GM20000 (cell line): ENCODE results near the gene INTS1.

ENCODE experiments used
- DNase-seq: peaks from one replicate; pipeline ENCODE4 v3.0.0; 2012; ENCODE audit warnings: low spot score
- TF ChIP-seq, protein P1 (sequence below): IDR thresholded peaks from 2 replicates; pipeline ENCODE4 v1.5.1; 2012; ENCODE audit warnings: mild to moderate bottlenecking, control low read depth; ENCODE audit errors: extremely low read depth, missing control alignments

Gene INTS1

DNA sequence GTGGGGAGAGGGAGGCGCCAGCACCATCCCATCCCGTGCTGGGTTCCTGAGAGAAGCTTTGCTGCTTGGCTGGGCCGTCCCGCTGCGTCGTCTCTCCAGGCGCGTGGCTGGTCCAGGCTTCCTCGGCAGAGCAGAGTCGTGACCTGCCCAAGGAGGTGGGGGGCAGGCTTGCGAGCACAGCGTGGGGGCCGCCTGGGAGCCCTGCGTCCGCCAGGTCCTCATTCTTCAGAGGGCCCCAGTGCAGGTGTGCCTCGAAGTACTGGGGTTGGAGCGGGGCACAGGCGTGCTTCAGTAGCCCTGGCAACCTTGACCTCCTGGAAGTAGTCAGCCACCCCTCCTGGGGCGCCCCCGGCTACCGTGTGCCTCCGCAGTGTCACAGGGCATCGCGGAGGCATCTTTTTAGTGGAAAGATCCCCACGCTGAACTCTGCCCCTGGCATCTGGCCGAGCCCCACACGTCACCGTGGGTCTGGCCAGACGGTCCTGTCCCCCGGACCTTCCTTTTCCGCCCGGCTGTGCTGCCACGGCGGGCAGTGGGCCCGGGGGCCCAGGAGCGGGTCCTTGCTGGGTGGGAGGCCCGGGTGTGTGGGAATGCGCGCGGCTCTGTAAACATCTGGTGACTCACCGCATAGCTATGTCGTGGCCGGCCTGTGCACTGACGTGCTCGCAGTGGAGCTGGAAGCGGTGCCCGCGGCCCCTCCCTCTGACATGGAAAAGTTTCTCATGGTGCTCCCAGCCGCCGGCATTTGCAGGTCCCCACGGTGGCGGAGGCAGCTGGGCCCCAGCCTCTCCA is 32.8 kb upstream of the INTS1 start:
- TF ChIP-seq, protein P1, sequence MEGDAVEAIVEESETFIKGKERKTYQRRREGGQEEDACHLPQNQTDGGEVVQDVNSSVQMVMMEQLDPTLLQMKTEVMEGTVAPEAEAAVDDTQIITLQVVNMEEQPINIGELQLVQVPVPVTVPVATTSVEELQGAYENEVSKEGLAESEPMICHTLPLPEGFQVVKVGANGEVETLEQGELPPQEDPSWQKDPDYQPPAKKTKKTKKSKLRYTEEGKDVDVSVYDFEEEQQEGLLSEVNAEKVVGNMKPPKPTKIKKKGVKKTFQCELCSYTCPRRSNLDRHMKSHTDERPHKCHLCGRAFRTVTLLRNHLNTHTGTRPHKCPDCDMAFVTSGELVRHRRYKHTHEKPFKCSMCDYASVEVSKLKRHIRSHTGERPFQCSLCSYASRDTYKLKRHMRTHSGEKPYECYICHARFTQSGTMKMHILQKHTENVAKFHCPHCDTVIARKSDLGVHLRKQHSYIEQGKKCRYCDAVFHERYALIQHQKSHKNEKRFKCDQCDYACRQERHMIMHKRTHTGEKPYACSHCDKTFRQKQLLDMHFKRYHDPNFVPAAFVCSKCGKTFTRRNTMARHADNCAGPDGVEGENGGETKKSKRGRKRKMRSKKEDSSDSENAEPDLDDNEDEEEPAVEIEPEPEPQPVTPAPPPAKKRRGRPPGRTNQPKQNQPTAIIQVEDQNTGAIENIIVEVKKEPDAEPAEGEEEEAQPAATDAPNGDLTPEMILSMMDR, result no peak
- DNase-seq, result no peak

DNA sequence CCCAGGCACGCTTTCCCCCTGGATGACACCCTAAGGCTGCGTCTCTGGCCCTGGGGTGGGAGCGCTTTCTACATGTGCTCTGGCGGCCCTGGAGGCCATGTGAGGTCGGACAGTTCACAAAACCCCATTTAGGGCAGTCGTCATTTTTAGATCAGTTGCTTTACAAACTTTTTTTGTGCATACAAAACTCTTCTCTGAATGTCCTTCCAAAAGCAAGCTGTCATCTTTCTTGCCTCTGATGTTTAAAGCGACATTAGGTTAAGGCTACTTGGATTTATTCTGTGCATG is 32.2 kb upstream of the INTS1 start:
- no peak for DNase-seq
- TF ChIP-seq, protein P1, result no peak

DNA sequence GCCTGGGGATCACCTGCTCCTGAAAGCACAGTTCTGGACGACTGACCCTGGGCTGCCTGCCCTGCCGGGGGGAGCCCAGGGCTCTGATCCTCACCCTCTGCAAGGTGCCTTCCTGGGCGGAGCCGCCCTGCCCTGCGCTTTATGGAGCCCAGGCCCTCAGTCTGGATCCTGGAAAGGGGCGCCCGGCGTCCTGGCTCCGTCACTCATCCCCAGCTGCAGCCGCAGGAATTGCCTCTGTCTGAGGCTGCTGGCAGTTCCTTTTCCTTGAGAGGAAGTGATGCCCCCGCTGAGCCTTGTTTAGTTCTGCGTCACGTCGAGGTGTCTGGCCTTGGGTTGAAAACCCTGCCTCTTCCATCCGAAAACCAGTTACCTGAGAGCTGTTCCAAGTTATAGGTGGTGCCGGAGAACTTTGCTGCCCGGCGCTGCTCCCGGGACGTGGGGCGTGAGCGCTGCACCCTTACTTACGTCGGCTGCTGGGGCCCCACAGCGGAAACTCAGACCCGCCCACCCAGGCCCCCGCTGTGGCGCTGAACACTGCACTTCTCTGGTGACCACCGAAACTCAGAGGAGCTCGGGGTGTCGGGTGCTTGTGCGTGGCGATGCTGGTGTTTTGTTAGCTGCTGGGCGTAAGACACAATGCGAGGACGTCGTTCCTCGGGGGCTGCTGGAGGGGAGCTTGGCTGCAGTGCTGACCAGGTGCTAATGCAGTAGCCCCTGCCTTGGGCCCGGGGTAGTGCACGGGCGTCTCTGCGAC is 31.7 kb upstream of the INTS1 start:
- no peak for DNase-seq
- TF ChIP-seq, protein P1, result no peak

DNA sequence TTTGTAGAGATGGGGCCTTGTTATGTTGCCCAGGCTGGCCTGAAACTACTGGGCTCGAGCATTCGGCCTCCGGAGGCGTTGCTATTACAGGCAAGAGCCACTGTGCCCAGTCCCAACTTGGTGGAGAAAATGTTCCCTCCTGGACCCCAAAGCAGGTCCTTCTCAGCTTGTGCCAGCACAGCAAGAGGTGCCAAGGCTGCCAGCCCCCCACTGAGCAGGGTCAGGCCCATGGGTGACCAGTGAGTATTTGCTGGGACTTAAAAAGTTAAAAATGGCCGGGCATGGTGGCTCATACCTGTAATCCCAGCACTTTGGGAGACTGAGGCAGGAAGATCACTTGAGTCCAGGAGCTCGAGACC is 30.9 kb upstream of the INTS1 start:
- DNase-seq, result no peak
- TF ChIP-seq, protein P1, result no peak

DNA sequence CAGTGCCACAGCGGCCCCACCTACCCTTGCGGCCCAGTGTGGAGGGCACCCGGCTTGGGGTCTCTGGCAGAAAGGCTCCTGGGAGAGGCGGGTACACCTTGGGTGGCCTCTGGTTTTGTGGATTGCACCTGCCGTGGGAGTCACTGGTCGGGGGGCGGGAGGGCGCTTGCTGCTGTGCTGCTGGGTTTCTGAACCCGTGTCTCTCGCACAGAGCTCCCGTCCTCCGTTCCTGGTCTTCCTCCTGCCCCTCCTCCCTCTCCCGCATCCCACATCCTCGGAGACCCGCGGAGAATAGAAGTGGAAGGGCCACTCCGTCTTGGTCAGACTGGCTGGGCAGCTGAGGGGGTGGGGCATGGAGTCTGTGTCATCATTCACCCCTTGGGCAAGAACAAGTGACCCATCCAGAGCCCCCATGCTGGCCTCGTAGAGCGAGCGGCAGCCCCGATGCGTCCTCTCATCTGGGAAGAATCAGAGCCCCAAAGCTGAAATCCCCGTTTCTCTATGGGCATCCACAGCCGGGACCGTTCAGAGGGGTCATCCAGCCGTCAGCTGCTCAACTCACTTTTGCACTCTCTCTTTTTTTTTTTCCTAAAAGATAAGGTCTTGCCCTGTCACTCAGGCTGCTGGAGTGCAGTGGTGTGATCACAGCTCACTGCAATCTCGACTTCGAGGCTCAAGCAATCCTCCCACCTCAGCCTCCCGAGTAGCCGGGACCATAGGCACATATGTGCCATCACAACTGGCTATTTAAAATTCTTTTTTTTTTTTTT is 30.3 kb upstream of the INTS1 start:
- no peak for DNase-seq
- TF ChIP-seq, protein P1, result no peak

DNA sequence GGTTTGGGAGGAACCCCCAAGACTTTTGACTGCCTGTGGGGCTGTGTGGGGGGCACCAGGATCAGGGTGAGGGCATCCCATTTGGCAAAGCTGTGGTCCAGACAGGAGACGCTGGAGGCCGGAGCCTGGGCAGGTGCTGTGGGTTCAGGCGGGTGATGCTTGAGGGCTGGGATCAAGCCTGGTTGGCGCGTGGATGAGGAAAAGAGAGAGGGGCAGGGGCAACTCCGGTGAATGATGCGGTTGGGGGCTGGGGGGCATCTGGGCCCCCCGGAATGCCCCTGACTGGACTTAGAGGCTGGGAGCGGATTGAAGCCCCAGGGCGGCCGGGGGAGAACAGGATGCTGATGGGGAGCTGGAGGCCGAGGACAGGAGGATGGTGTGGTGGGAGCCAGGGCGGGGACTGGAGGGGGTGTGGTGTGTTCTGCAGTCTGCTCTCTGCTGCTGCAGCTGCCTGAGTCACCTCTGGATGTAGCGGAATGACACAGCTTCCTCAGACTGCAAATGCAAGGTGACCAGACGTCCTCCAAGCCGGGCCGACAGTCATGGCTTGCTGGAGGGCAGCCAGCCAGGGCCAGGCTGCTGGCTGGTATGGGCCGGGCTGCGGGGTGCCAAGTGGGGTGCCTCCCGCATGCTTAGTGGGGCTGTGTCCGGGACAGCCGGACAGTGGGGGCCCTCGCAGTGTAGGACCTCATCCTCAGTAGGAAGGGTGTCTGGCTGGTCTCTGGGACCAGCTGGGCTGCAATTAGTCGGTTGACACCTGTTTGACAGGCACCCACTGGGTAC is 29.5 kb upstream of the INTS1 start:
- peak; percentile 78 for DNase-seq
- TF ChIP-seq, protein P1, result no peak

DNA sequence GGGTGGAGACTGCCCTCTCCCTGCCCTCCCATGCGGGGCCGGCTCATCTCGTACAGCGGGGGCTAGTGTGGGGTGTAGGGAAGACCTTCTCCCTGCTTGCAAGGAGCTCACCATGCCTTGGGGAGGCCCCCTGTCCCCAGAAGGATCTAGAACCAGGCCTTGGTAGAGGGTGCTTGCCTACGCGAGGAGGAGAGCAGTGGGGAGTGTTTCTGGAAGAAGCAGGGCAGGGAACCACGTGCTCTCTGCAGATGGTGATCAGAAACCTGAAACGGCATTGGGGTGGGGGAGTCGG is 29.0 kb upstream of the INTS1 start:
- TF ChIP-seq, protein P1, result no peak
- no peak for DNase-seq
